IMR-90 (cell line): ENCODE measurements around the gene DOCK9. TPM values are rescaled to one million over a fixed set of nuclear protein-coding genes. Genes with fewer than 3 reads are reported as not detected.

Source experiments
- ATAC-seq: fragments of 200-7000 bp; cut with Tn5 transposase; 2 replicates; pipeline ENCODE4 v1.9.1; 2020; ENCODE audit warnings: low read depth, mild to moderate bottlenecking, moderate library complexity
- BruUV-seq: library from RNA; stranded (reverse); fragments of 400-500 nt; replicated peaks from 2 replicates; lab custom pipeline; 2021; lab: Mats Ljungman, UMichigan
- CTCF ChIA-PET: fragments of 300-600 bp; formaldehyde crosslinking; extraction: SDS; loops from one replicate; lab custom pipeline; 2021; ENCODE audit warnings: antibody characterized with exemption; lab: Yijun Ruan, JAX
- POLR2A ChIA-PET: fragments of 300-600 bp; sonication (Branson Sonifier 250); formaldehyde crosslinking; loops from one replicate; lab custom pipeline; 2022; ENCODE audit warnings: antibody characterized with exemption; ENCODE audit not compliant: unreplicated experiment; lab: Charles Lee
- DNase-seq: peaks from one replicate; pipeline ENCODE4 v3.0.0; 2013
- H2AFZ ChIP-seq: replicated peaks from 2 replicates; pipeline ENCODE3; 2013; ENCODE audit warnings: low read length, mild to moderate bottlenecking; ENCODE audit not compliant: poor library complexity
- H2AK5ac ChIP-seq: 2 replicates; pipeline ENCODE4 v1.6.1; 2013; ENCODE audit warnings: low read depth, low read length, inconsistent platforms
- H2AK9ac ChIP-seq: replicated peaks from 2 replicates; pipeline ENCODE3; 2013; ENCODE audit warnings: mild to moderate bottlenecking, low read depth, low read length, moderate library complexity; ENCODE audit not compliant: poor library complexity
- H2BK120ac ChIP-seq: 2 replicates; pipeline ENCODE4 v1.6.1; 2013; ENCODE audit warnings: low read depth, low read length, inconsistent platforms
- H2BK15ac ChIP-seq: 3 replicates; pipeline ENCODE4 v1.6.1; 2013; ENCODE audit warnings: low read depth, low read length, inconsistent platforms
- H2BK20ac ChIP-seq: 2 replicates; pipeline ENCODE4 v1.6.1; 2013; ENCODE audit warnings: low read depth, mild to moderate bottlenecking, inconsistent platforms, low read length, moderate library complexity
- H2BK5ac ChIP-seq: 2 replicates; pipeline ENCODE4 v1.6.1; 2013; ENCODE audit warnings: mild to moderate bottlenecking, low read depth, low read length, inconsistent platforms; ENCODE audit not compliant: poor library complexity, severe bottlenecking
- H3K14ac ChIP-seq: replicated peaks from 2 replicates; pipeline ENCODE4 v1.6.1; 2013; ENCODE audit warnings: low read depth, low read length, inconsistent platforms
- H3K18ac ChIP-seq: 2 replicates; pipeline ENCODE4 v1.6.1; 2013; ENCODE audit warnings: low read depth, low read length, control low read depth
- H3K23ac ChIP-seq: 2 replicates; pipeline ENCODE4 v1.6.1; 2013; ENCODE audit warnings: low read depth, low read length, inconsistent platforms
- H3K27ac ChIP-seq: 2 replicates; pipeline ENCODE4 v1.5.1; 2013; ENCODE audit warnings: mild to moderate bottlenecking, control low read depth, low read length; ENCODE audit not compliant: insufficient read depth
- H3K27me3 ChIP-seq: 2 replicates; pipeline ENCODE4 v1.6.1; 2013; ENCODE audit warnings: low read length; ENCODE audit not compliant: control insufficient read depth, insufficient read depth
- H3K36me3 ChIP-seq: 2 replicates; pipeline ENCODE4 v1.6.1; 2013; ENCODE audit warnings: low read length, mixed read lengths; ENCODE audit not compliant: control insufficient read depth, insufficient read depth
- H3K4ac ChIP-seq: 2 replicates; pipeline ENCODE4 v1.6.1; 2013; ENCODE audit warnings: low read depth, low read length, inconsistent platforms
- H3K4me1 ChIP-seq: 2 replicates; pipeline ENCODE4 v1.6.1; 2013; ENCODE audit warnings: low read length, mixed read lengths; ENCODE audit not compliant: control insufficient read depth, insufficient read depth
- H3K4me2 ChIP-seq: 2 replicates; pipeline ENCODE4 v1.6.1; 2013; ENCODE audit warnings: low read depth, mild to moderate bottlenecking, control low read depth, low read length, moderate library complexity
- H3K4me3 ChIP-seq: 2 replicates; pipeline ENCODE4 v1.5.1; 2013; ENCODE audit warnings: low read depth, mild to moderate bottlenecking, control low read depth, low read length, moderate library complexity; ENCODE audit not compliant: insufficient read depth
- H3K56ac ChIP-seq: 2 replicates; pipeline ENCODE4 v1.6.1; 2013; ENCODE audit warnings: low read length, inconsistent platforms; ENCODE audit not compliant: insufficient read depth; ENCODE audit errors: extremely low read depth
- H3K79me1 ChIP-seq, 2 experiments: 2 replicates each; pipeline ENCODE4 v1.6.1; 2013; ENCODE audit warnings: low read length in 2 of 2, inconsistent platforms in 1 of 2, low read depth in 1 of 2
- H3K9ac ChIP-seq: 2 replicates; pipeline ENCODE4 v1.6.1; 2013; ENCODE audit warnings: low read depth, low read length, control low read depth
- H3K9me1 ChIP-seq: 2 replicates; pipeline ENCODE4 v1.6.1; 2013; ENCODE audit warnings: low read length, inconsistent platforms; ENCODE audit not compliant: insufficient read depth
- H3K9me3 ChIP-seq: 2 replicates; pipeline ENCODE4 v1.6.1; 2013; ENCODE audit warnings: low read length; ENCODE audit not compliant: control insufficient read depth, insufficient read depth
- H4K20me1 ChIP-seq: 2 replicates; pipeline ENCODE4 v1.6.1; 2013; ENCODE audit warnings: low read length, inconsistent platforms; ENCODE audit not compliant: insufficient read depth
- H4K5ac ChIP-seq: 2 replicates; pipeline ENCODE4 v1.6.1; 2013; ENCODE audit warnings: mild to moderate bottlenecking, low read depth, low read length, control low read depth
- H4K8ac ChIP-seq, 2 experiments: 2 replicates each; pipeline ENCODE4 v1.6.1; 2013; ENCODE audit warnings: low read depth in 2 of 2, low read length in 2 of 2, control low read depth in 1 of 2, inconsistent platforms in 1 of 2
- H4K91ac ChIP-seq: 2 replicates; pipeline ENCODE4 v1.6.1; 2013; ENCODE audit warnings: low read depth, low read length, inconsistent platforms; ENCODE audit not compliant: insufficient read depth
- BHLHE40 ChIP-seq: fragments of 150-350 bp; IDR thresholded peaks from 2 replicates; pipeline ENCODE4 v1.6.1; 2016; ENCODE audit warnings: mild to moderate bottlenecking, low read depth, low read length
- CTCF ChIP-seq: conservative IDR thresholded peaks from 2 replicates; pipeline ENCODE4 v1.5.1; 2012; ENCODE audit warnings: mild to moderate bottlenecking, low read depth, low read length, improper control_type of control experiment
- ELK1 ChIP-seq: fragments of 150-350 bp; IDR thresholded peaks from 2 replicates; pipeline ENCODE4 v1.6.1; 2016; ENCODE audit warnings: low read depth, mild to moderate bottlenecking, low read length, moderate library complexity, borderline replicate concordance
- FOS ChIP-seq: fragments of 150-350 bp; IDR thresholded peaks from 2 replicates; pipeline ENCODE4 v1.6.1; 2016; ENCODE audit warnings: low read depth, low read length
- POLR2A ChIP-seq: IDR thresholded peaks from 2 replicates; pipeline ENCODE4 v1.6.1; 2012; ENCODE audit warnings: mild to moderate bottlenecking, low read depth, low read length
- RAD21 ChIP-seq: IDR thresholded peaks from 2 replicates; pipeline ENCODE4 v1.6.1; 2012; ENCODE audit warnings: low read length, improper control_type of control experiment
- RCOR1 ChIP-seq: IDR thresholded peaks from 2 replicates; pipeline ENCODE4 v1.6.1; 2012; ENCODE audit warnings: mild to moderate bottlenecking, low read length, improper control_type of control experiment; ENCODE audit not compliant: insufficient replicate concordance
- SMC3 ChIP-seq: fragments of 150-350 bp; IDR thresholded peaks from 2 replicates; pipeline ENCODE4 v1.6.1; 2016; ENCODE audit warnings: low read depth, mild to moderate bottlenecking, antibody characterized with exemption, low read length, moderate library complexity
- WGBS, 2 experiments: methylation state at CpG; one replicate each; pipeline versions ENCODE4 v1.1.5 to v1.1.7; 2013; ENCODE audit warnings: missing lambda C conversion rate in 2 of 2; ENCODE audit not compliant: insufficient read length in 1 of 2; ENCODE audit errors: extremely low coverage in 2 of 2; 5-methylcytosine and 5-hydroxymethylcytosine counted together
- dilution Hi-C: fragments of 300-500 bp; cut with HindIII; formaldehyde crosslinking; loops from one replicate; pipeline ENCODE4 v1.14.3; 2018; ENCODE audit warnings: low sequenced_read_pairs; ENCODE audit not compliant: unreplicated experiment
- in situ Hi-C: fragments of 300-500 bp; cut with MboI; formaldehyde crosslinking; loops from 3 replicates; pipeline ENCODE4 v1.14.3; 2019; ENCODE audit warnings: low sequenced_read_pairs, inconsistent platforms, mixed read lengths
- intact Hi-C: fragments of 100-400 bp; cut with micrococcal nuclease; formaldehyde crosslinking; loops from 2 replicates; pipeline ENCODE4 v1.10.0; 2022
- polyA plus RNA-seq, 3 experiments: library from polyadenylated mRNA; depleted of rRNA; stranded (reverse); fragments of >200 nt; gene quantifications; 2 replicates each; pipeline ENCODE4 v1.2.3, GENCODE V29; 2012; ENCODE audit warnings: low replicate concordance in 1 of 3
- total RNA-seq: library from RNA; depleted of rRNA; stranded (reverse); fragments of >200 nt; gene quantifications from 2 replicates; pipeline ENCODE4 v1.2.3, GENCODE V29; 2012

The DOCK9 gene
- total and polyA plus RNA-seq, 2 of the 4 experiments (the other 2 are of a cell fraction), result 4.8 to 7.2 TPM

DNA sequence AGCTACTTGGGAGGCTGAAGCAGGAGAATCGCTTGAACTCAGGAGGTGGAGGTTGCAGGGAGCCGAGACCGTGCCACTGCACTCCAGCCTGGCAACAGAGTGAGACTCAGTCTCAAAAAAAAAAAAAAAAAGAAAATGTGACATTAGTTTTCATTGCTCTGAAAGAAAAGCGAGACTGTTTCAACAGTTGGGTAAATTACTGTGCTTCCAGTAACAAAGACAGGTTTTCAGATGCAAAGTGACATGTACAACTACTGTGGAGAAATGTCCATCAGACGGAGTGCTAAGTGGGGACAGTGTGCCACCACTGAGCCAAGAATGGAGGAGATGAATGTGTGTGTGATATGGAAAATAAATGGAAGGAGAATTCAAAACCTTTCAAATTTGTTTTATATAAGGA lies 201.2 kb downstream of the DOCK9 start:
- Histone ChIP-seq H3K9me1 (no peaks in the 10 kb centered on the region; the same call in none of the 2 replicates), H3K4me1 (peaks cover 2% of the 10 kb centered on the region), H3K4me3 (no peak overlapping the region), H3K18ac (no peak overlapping the region), H3K36me3 (no peaks in the 10 kb centered on the region), H3K9ac (no peak overlapping the region), H3K14ac (no peak overlapping the region), H3K9me3 (no peaks in the 10 kb centered on the region), H2BK20ac (no peak overlapping the region), H2BK5ac (no peak overlapping the region), H2AK9ac (no peak overlapping the region), H4K5ac (no peak overlapping the region), H2BK15ac (no peak overlapping the region), H3K4ac (no peak overlapping the region), H3K56ac (no peak overlapping the region), H3K79me1 (no peaks in the 10 kb centered on the region), H3K27me3 (peaks cover 3% of the 10 kb centered on the region; the same call in 1 of the 2 replicates), H3K23ac (no peak overlapping the region), H4K91ac (no peak overlapping the region), H2BK120ac (no peak overlapping the region), H4K8ac (no peak overlapping the region), H2AFZ (no peak overlapping the region), H3K27ac (no peak overlapping the region), H4K20me1 (no peaks in the 10 kb centered on the region), H2AK5ac (no peak overlapping the region), H3K4me2 (no peak overlapping the region)
- BruUV-seq, result no TSS peak
- TF ChIP-seq SMC3 (no peak), ELK1 (no peak), FOS (no peak), RCOR1 (no peak), RAD21 (no peak), BHLHE40 (no peak), CTCF (no peak), POLR2A (no peak)
- in situ Hi-C loops, result no loop called here
- CTCF ChIA-PET, result interaction anchor here (1.0 kb wide), 1 partner anchor 63 kb away, joined by 3 read pairs; no protein-coding TSS in a partner anchor
- intact Hi-C loops, result no loop called here
- ATAC-seq, result no peak
- WGBS, 2 experiments, result no CpG with 5 or more reads among the region's 5 CpGs
- DNase-seq, result no peak
- POLR2A ChIA-PET, result no interaction called here
- dilution Hi-C loops, result no loop called here
